SK-N-DZ (cell line): Measurements from ENCODE around the gene SLC38A4.
"Not testable (repeated sequence)": the region's sequence is repeated elsewhere in the genome, so short reads cannot be mapped to it uniquely, and the experiment has no call there.

Experiments
- DNase-seq: peaks from one replicate; pipeline ENCODE4 v3.0.0-alpha.2; 2015; ENCODE audit warnings: low spot score

SLC38A4 gene

GRCh38 chr12:46777587-46777986 is 48.2 kb downstream of the SLC38A4 start:
- DNase-seq: no peak

- DNase-seq: no peak
Measured at GRCh38 chr12:46775796-46776195, 50.0 kb downstream of the SLC38A4 start.

GRCh38 chr12:46774322-46774633 is 51.5 kb downstream of the SLC38A4 start:
- DNase-seq: peak; percentile 22

- no peak for DNase-seq
Measured at GRCh38 chr12:46773586-46774321, 52.0 kb downstream of the SLC38A4 start.

GRCh38 chr12:46771268-46771827 is 54.4 kb downstream of the SLC38A4 start:
- no peak for DNase-seq

- DNase-seq: peak; percentile 76
Measured at GRCh38 chr12:46770501-46771183, 55.2 kb downstream of the SLC38A4 start.

- no peak for DNase-seq
Measured at GRCh38 chr12:46764005-46764404, 61.8 kb downstream of the SLC38A4 start.

GRCh38 chr12:46763230-46763629 is 62.6 kb downstream of the SLC38A4 start:
- no peak for DNase-seq

GRCh38 chr12:46754550-46754949 is 71.2 kb downstream of the SLC38A4 start:
- DNase-seq: no peak

GRCh38 chr12:46752396-46752795 is 73.4 kb downstream of the SLC38A4 start:
- DNase-seq: no peak

GRCh38 chr12:46751173-46751572 is 74.6 kb downstream of the SLC38A4 start:
- DNase-seq: no peak

- no peak for DNase-seq
Measured at GRCh38 chr12:46749322-46749721, 76.5 kb downstream of the SLC38A4 start.

GRCh38 chr12:46744283-46744682 is 81.5 kb downstream of the SLC38A4 start:
- no peak for DNase-seq

GRCh38 chr12:46743456-46743855 is 82.3 kb downstream of the SLC38A4 start:
- no peak for DNase-seq

GRCh38 chr12:46742271-46742670 is 83.5 kb downstream of the SLC38A4 start:
- DNase-seq: not testable (repeated sequence)

- no peak for DNase-seq
Measured at GRCh38 chr12:46725332-46725731, 100.5 kb downstream of the SLC38A4 start.

GRCh38 chr12:46723629-46724419 is 102.0 kb downstream of the SLC38A4 start:
- DNase-seq: no peak

- peak; percentile 25 for DNase-seq
Measured at GRCh38 chr12:46722394-46723185, 103.2 kb downstream of the SLC38A4 start.

- DNase-seq: no peak
Measured at GRCh38 chr12:46718495-46718894, 107.3 kb downstream of the SLC38A4 start.

GRCh38 chr12:46717868-46718267 is 107.9 kb downstream of the SLC38A4 start:
- DNase-seq: no peak

- no peak for DNase-seq
Measured at GRCh38 chr12:46717159-46717558, 108.6 kb downstream of the SLC38A4 start.
